ENCODE measurements around the gene SMIM13. TPM values are rescaled to one million over a fixed set of nuclear protein-coding genes. Genes with fewer than 3 reads are reported as not detected.

The SMIM13 gene
- total and polyA plus RNA-seq, 2 donors from 2014 or later, result 4.0 to 6.6 TPM

- H3K4me1 ChIP-seq (ENCODE audit: control insufficient read depth in 2 of 3, insufficient read depth in 2 of 3, low read depth in 1 of 3, low read length in 3 of 3), result peaks cover 0 to 2% (median 0%) of the 10 kb centered on the region in 3 donors
- no peak overlapping the region for H3K9ac ChIP-seq (ENCODE audit: low read length in 3 of 3)
- TF ChIP-seq CTCF (IDR thresholded peaks at IDR 0.05; ENCODE audit: borderline replicate concordance, extremely low read depth, insufficient read depth), result no peak
- H3K27me3 ChIP-seq (ENCODE audit: control insufficient read depth, insufficient read depth, low read length), result no peaks in the 10 kb centered on the region
- DNase-seq (peak in 1 of 5 donors; percentile 8), FAIRE-seq (no peak)
- H3K27ac ChIP-seq (ENCODE audit: low read depth in 2 of 2, low read length in 2 of 2), result no peak overlapping the region
- H3K4me3 ChIP-seq (ENCODE audit: low read length in 3 of 3), result no peak overlapping the region
- no peaks in the 10 kb centered on the region for H3K9me3 ChIP-seq (ENCODE audit: control insufficient read depth in 2 of 3, insufficient read depth in 1 of 3, low read length in 3 of 3)
- H3K36me3 ChIP-seq (ENCODE audit: control insufficient read depth in 2 of 3, insufficient read depth in 3 of 3, low read length in 3 of 3), result no peaks in the 10 kb centered on the region
- intact Hi-C loops (cut with DNase I), result no loop called here
Observed at GRCh38 chr6:11168091-11168635, 74.5 kb downstream of the SMIM13 start.

- Histone ChIP-seq H3K27ac (ENCODE audit: low read depth in 2 of 2, low read length in 2 of 2) (no peak overlapping the region), H3K36me3 (ENCODE audit: control insufficient read depth in 2 of 3, insufficient read depth in 3 of 3, low read length in 3 of 3) (no peaks in the 10 kb centered on the region), H3K9ac (ENCODE audit: low read length in 3 of 3) (no peak overlapping the region), H3K4me1 (ENCODE audit: control insufficient read depth in 2 of 3, insufficient read depth in 2 of 3, low read depth in 1 of 3, low read length in 3 of 3) (peaks cover 0 to 2% (median 0%) of the 10 kb centered on the region in 3 donors), H3K4me3 (ENCODE audit: low read length in 3 of 3) (no peak overlapping the region), H3K27me3 (ENCODE audit: control insufficient read depth, insufficient read depth, low read length) (no peaks in the 10 kb centered on the region), H3K9me3 (ENCODE audit: control insufficient read depth in 2 of 3, insufficient read depth in 1 of 3, low read length in 3 of 3) (no peaks in the 10 kb centered on the region)
- intact Hi-C loops (cut with DNase I), result no loop called here
- DNase-seq (no peak), FAIRE-seq (no peak)
- no peak for TF ChIP-seq CTCF (IDR thresholded peaks at IDR 0.05; ENCODE audit: borderline replicate concordance, extremely low read depth, insufficient read depth)
Observed at GRCh38 chr6:11171952-11172351, 78.3 kb downstream of the SMIM13 start.

GRCh38 chr6:11172501-11173327 lies 79.1 kb downstream of the SMIM13 start:
- Histone ChIP-seq H3K9ac (ENCODE audit: low read length in 3 of 3) (no peak overlapping the region), H3K27ac (ENCODE audit: low read depth in 2 of 2, low read length in 2 of 2) (no peak overlapping the region), H3K4me1 (ENCODE audit: control insufficient read depth in 2 of 3, insufficient read depth in 2 of 3, low read depth in 1 of 3, low read length in 3 of 3) (peaks cover 0 to 2% (median 0%) of the 10 kb centered on the region in 3 donors), H3K9me3 (ENCODE audit: control insufficient read depth in 2 of 3, insufficient read depth in 1 of 3, low read length in 3 of 3) (no peaks in the 10 kb centered on the region), H3K4me3 (ENCODE audit: low read length in 3 of 3) (peak overlapping the region in 1 of 3 donors; percentile 46), H3K27me3 (ENCODE audit: control insufficient read depth, insufficient read depth, low read length) (no peaks in the 10 kb centered on the region), H3K36me3 (ENCODE audit: control insufficient read depth in 2 of 3, insufficient read depth in 3 of 3, low read length in 3 of 3) (no peaks in the 10 kb centered on the region)
- intact Hi-C loops (cut with DNase I), result no loop called here
- DNase-seq, result peak in 4 of 5 donors; percentile 79 to 88 (median 82)
- peak; percentile 90 for TF ChIP-seq CTCF (IDR thresholded peaks at IDR 0.05; ENCODE audit: borderline replicate concordance, extremely low read depth, insufficient read depth)
- no peak for FAIRE-seq

Measured in kidney (tissue), 14 donors.